IMR-90 (cell line): ENCODE data around the gene MINDY3. TPM values are rescaled to one million over a fixed set of nuclear protein-coding genes. Genes with fewer than 3 reads are reported as not detected.

Experiments used
- ATAC-seq: fragments of 200-7000 bp; cut with Tn5 transposase; 2 replicates; pipeline ENCODE4 v1.9.1; 2020; ENCODE audit warnings: low read depth, mild to moderate bottlenecking, moderate library complexity
- BruUV-seq: library from RNA; stranded (reverse); fragments of 400-500 nt; replicated peaks from 2 replicates; lab custom pipeline; 2021; lab: Mats Ljungman, UMichigan
- CTCF ChIA-PET: fragments of 300-600 bp; formaldehyde crosslinking; extraction: SDS; loops from one replicate; lab custom pipeline; 2021; ENCODE audit warnings: antibody characterized with exemption; lab: Yijun Ruan, JAX
- POLR2A ChIA-PET: fragments of 300-600 bp; sonication (Branson Sonifier 250); formaldehyde crosslinking; loops from one replicate; lab custom pipeline; 2022; ENCODE audit warnings: antibody characterized with exemption; ENCODE audit not compliant: unreplicated experiment; lab: Charles Lee
- DNase-seq: peaks from one replicate; pipeline ENCODE4 v3.0.0; 2013
- H2AFZ ChIP-seq: replicated peaks from 2 replicates; pipeline ENCODE3; 2013; ENCODE audit warnings: low read length, mild to moderate bottlenecking; ENCODE audit not compliant: poor library complexity
- H2AK5ac ChIP-seq: 2 replicates; pipeline ENCODE4 v1.6.1; 2013; ENCODE audit warnings: low read depth, low read length, inconsistent platforms
- H2AK9ac ChIP-seq: replicated peaks from 2 replicates; pipeline ENCODE3; 2013; ENCODE audit warnings: mild to moderate bottlenecking, low read depth, low read length, moderate library complexity; ENCODE audit not compliant: poor library complexity
- H2BK120ac ChIP-seq: 2 replicates; pipeline ENCODE4 v1.6.1; 2013; ENCODE audit warnings: low read depth, low read length, inconsistent platforms
- H2BK15ac ChIP-seq: 3 replicates; pipeline ENCODE4 v1.6.1; 2013; ENCODE audit warnings: low read depth, low read length, inconsistent platforms
- H2BK20ac ChIP-seq: 2 replicates; pipeline ENCODE4 v1.6.1; 2013; ENCODE audit warnings: low read depth, mild to moderate bottlenecking, inconsistent platforms, low read length, moderate library complexity
- H2BK5ac ChIP-seq: 2 replicates; pipeline ENCODE4 v1.6.1; 2013; ENCODE audit warnings: mild to moderate bottlenecking, low read depth, low read length, inconsistent platforms; ENCODE audit not compliant: poor library complexity, severe bottlenecking
- H3K14ac ChIP-seq: replicated peaks from 2 replicates; pipeline ENCODE4 v1.6.1; 2013; ENCODE audit warnings: low read depth, low read length, inconsistent platforms
- H3K18ac ChIP-seq: 2 replicates; pipeline ENCODE4 v1.6.1; 2013; ENCODE audit warnings: low read depth, low read length, control low read depth
- H3K23ac ChIP-seq: 2 replicates; pipeline ENCODE4 v1.6.1; 2013; ENCODE audit warnings: low read depth, low read length, inconsistent platforms
- H3K27ac ChIP-seq: 2 replicates; pipeline ENCODE4 v1.5.1; 2013; ENCODE audit warnings: mild to moderate bottlenecking, control low read depth, low read length; ENCODE audit not compliant: insufficient read depth
- H3K27me3 ChIP-seq: 2 replicates; pipeline ENCODE4 v1.6.1; 2013; ENCODE audit warnings: low read length; ENCODE audit not compliant: control insufficient read depth, insufficient read depth
- H3K36me3 ChIP-seq: 2 replicates; pipeline ENCODE4 v1.6.1; 2013; ENCODE audit warnings: low read length, mixed read lengths; ENCODE audit not compliant: control insufficient read depth, insufficient read depth
- H3K4ac ChIP-seq: 2 replicates; pipeline ENCODE4 v1.6.1; 2013; ENCODE audit warnings: low read depth, low read length, inconsistent platforms
- H3K4me1 ChIP-seq: 2 replicates; pipeline ENCODE4 v1.6.1; 2013; ENCODE audit warnings: low read length, mixed read lengths; ENCODE audit not compliant: control insufficient read depth, insufficient read depth
- H3K4me2 ChIP-seq: 2 replicates; pipeline ENCODE4 v1.6.1; 2013; ENCODE audit warnings: low read depth, mild to moderate bottlenecking, control low read depth, low read length, moderate library complexity
- H3K4me3 ChIP-seq: 2 replicates; pipeline ENCODE4 v1.5.1; 2013; ENCODE audit warnings: low read depth, mild to moderate bottlenecking, control low read depth, low read length, moderate library complexity; ENCODE audit not compliant: insufficient read depth
- H3K56ac ChIP-seq: 2 replicates; pipeline ENCODE4 v1.6.1; 2013; ENCODE audit warnings: low read length, inconsistent platforms; ENCODE audit not compliant: insufficient read depth; ENCODE audit errors: extremely low read depth
- H3K79me1 ChIP-seq, 2 experiments: 2 replicates each; pipeline ENCODE4 v1.6.1; 2013; ENCODE audit warnings: low read length in 2 of 2, inconsistent platforms in 1 of 2, low read depth in 1 of 2
- H3K9ac ChIP-seq: 2 replicates; pipeline ENCODE4 v1.6.1; 2013; ENCODE audit warnings: low read depth, low read length, control low read depth
- H3K9me1 ChIP-seq: 2 replicates; pipeline ENCODE4 v1.6.1; 2013; ENCODE audit warnings: low read length, inconsistent platforms; ENCODE audit not compliant: insufficient read depth
- H3K9me3 ChIP-seq: 2 replicates; pipeline ENCODE4 v1.6.1; 2013; ENCODE audit warnings: low read length; ENCODE audit not compliant: control insufficient read depth, insufficient read depth
- H4K20me1 ChIP-seq: 2 replicates; pipeline ENCODE4 v1.6.1; 2013; ENCODE audit warnings: low read length, inconsistent platforms; ENCODE audit not compliant: insufficient read depth
- H4K5ac ChIP-seq: 2 replicates; pipeline ENCODE4 v1.6.1; 2013; ENCODE audit warnings: mild to moderate bottlenecking, low read depth, low read length, control low read depth
- H4K8ac ChIP-seq, 2 experiments: 2 replicates each; pipeline ENCODE4 v1.6.1; 2013; ENCODE audit warnings: low read depth in 2 of 2, low read length in 2 of 2, control low read depth in 1 of 2, inconsistent platforms in 1 of 2
- H4K91ac ChIP-seq: 2 replicates; pipeline ENCODE4 v1.6.1; 2013; ENCODE audit warnings: low read depth, low read length, inconsistent platforms; ENCODE audit not compliant: insufficient read depth
- BHLHE40 ChIP-seq: fragments of 150-350 bp; IDR thresholded peaks from 2 replicates; pipeline ENCODE4 v1.6.1; 2016; ENCODE audit warnings: mild to moderate bottlenecking, low read depth, low read length
- CEBPB ChIP-seq: IDR thresholded peaks from 2 replicates; pipeline ENCODE4 v1.6.1; 2012; ENCODE audit warnings: low read depth, low read length, improper control_type of control experiment
- FOS ChIP-seq: fragments of 150-350 bp; IDR thresholded peaks from 2 replicates; pipeline ENCODE4 v1.6.1; 2016; ENCODE audit warnings: low read depth, low read length
- MAFK ChIP-seq: IDR thresholded peaks from 2 replicates; pipeline ENCODE4 v1.6.1; 2012; ENCODE audit warnings: low read depth, low read length, improper control_type of control experiment
- NFE2L2 ChIP-seq: fragments of 150-350 bp; IDR thresholded peaks from 2 replicates; pipeline ENCODE4 v1.6.1; 2016; ENCODE audit warnings: low read depth, mild to moderate bottlenecking, low read length
- POLR2A ChIP-seq: IDR thresholded peaks from 2 replicates; pipeline ENCODE4 v1.6.1; 2012; ENCODE audit warnings: mild to moderate bottlenecking, low read depth, low read length
- RAD21 ChIP-seq: IDR thresholded peaks from 2 replicates; pipeline ENCODE4 v1.6.1; 2012; ENCODE audit warnings: low read length, improper control_type of control experiment
- RCOR1 ChIP-seq: IDR thresholded peaks from 2 replicates; pipeline ENCODE4 v1.6.1; 2012; ENCODE audit warnings: mild to moderate bottlenecking, low read length, improper control_type of control experiment; ENCODE audit not compliant: insufficient replicate concordance
- RFX5 ChIP-seq: IDR thresholded peaks from 2 replicates; pipeline ENCODE4 v1.8.0; 2012; ENCODE audit warnings: low read depth, mild to moderate bottlenecking, low read length, moderate library complexity
- SMC3 ChIP-seq: fragments of 150-350 bp; IDR thresholded peaks from 2 replicates; pipeline ENCODE4 v1.6.1; 2016; ENCODE audit warnings: low read depth, mild to moderate bottlenecking, antibody characterized with exemption, low read length, moderate library complexity
- WGBS, 2 experiments: methylation state at CpG; one replicate each; pipeline versions ENCODE4 v1.1.5 to v1.1.7; 2013; ENCODE audit warnings: missing lambda C conversion rate in 2 of 2; ENCODE audit not compliant: insufficient read length in 1 of 2; ENCODE audit errors: extremely low coverage in 2 of 2; 5-methylcytosine and 5-hydroxymethylcytosine counted together
- dilution Hi-C: fragments of 300-500 bp; cut with HindIII; formaldehyde crosslinking; loops from one replicate; pipeline ENCODE4 v1.14.3; 2018; ENCODE audit warnings: low sequenced_read_pairs; ENCODE audit not compliant: unreplicated experiment
- in situ Hi-C: fragments of 300-500 bp; cut with MboI; formaldehyde crosslinking; loops from 3 replicates; pipeline ENCODE4 v1.14.3; 2019; ENCODE audit warnings: low sequenced_read_pairs, inconsistent platforms, mixed read lengths
- intact Hi-C: fragments of 100-400 bp; cut with micrococcal nuclease; formaldehyde crosslinking; loops from 2 replicates; pipeline ENCODE4 v1.10.0; 2022
- polyA plus RNA-seq, 3 experiments: library from polyadenylated mRNA; depleted of rRNA; stranded (reverse); fragments of >200 nt; gene quantifications; 2 replicates each; pipeline ENCODE4 v1.2.3, GENCODE V29; 2012; ENCODE audit warnings: low replicate concordance in 1 of 3
- total RNA-seq: library from RNA; depleted of rRNA; stranded (reverse); fragments of >200 nt; gene quantifications from 2 replicates; pipeline ENCODE4 v1.2.3, GENCODE V29; 2012

The MINDY3 gene
- total and polyA plus RNA-seq, 2 of the 4 experiments (the other 2 are of a cell fraction), result 13.9 to 14.5 TPM

DNA sequence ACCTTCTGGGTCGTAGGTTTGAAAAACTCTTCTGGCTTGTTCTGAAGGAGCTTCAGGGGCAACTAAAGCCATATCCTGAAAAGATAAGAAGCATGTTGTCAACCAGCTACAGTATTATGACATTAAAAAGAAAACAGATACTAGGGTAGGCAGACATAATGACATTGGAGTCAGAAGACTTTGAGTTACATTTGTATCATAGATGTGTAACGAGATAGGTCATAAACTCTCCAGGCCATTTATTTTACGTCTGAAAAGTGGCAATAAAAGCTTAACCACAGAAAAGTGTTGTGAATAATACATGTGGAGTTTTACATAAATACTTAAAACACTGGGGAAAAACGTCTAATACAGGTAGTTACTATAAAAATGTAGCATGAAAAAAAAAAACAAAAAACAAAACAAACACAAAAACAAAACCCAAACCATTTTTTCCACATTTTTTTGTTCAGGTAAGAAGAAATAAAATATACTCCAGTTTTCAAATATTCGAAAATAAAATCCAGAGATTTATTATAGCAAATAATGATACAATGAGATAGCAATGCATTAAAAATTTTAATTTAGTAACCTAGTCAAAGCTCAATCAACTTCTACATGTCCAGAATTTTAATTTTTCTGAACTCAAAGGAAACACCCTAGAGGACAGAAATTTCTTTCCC, 64.1 kb downstream of the MINDY3 start:
- H3K56ac ChIP-seq, result no peak overlapping the region
- DNase-seq (no peak), ATAC-seq (no peak)
- no peak overlapping the region for H3K9ac ChIP-seq
- H4K91ac ChIP-seq, result no peak overlapping the region
- H3K18ac ChIP-seq, result no peak overlapping the region
- TF ChIP-seq RFX5, result no peak
- no peak for TF ChIP-seq CEBPB
- no peak for TF ChIP-seq POLR2A
- no peak for TF ChIP-seq SMC3
- no peak for TF ChIP-seq RAD21
- TF ChIP-seq RCOR1, result no peak
- TF ChIP-seq NFE2L2, result no peak
- no peak for TF ChIP-seq BHLHE40
- no peak for TF ChIP-seq FOS
- no peak for TF ChIP-seq MAFK
- intact Hi-C loops (no loop called here), dilution Hi-C loops (no loop called here), in situ Hi-C loops (no loop called here)
- H2AK5ac ChIP-seq, result no peak overlapping the region
- no peaks in the 10 kb centered on the region for H4K20me1 ChIP-seq
- no peak overlapping the region for H3K4me2 ChIP-seq
- peaks cover 0 to 7% of the 10 kb centered on the region in 2 experiments; a peak in 1 of 4 replicates for H3K79me1 ChIP-seq
- H3K9me3 ChIP-seq, result no peaks in the 10 kb centered on the region
- H3K4ac ChIP-seq, result no peak overlapping the region
- no peak overlapping the region for H2BK20ac ChIP-seq
- H2AFZ ChIP-seq, result no peak overlapping the region
- no peak overlapping the region for H2AK9ac ChIP-seq
- no peaks in the 10 kb centered on the region for H3K9me1 ChIP-seq
- H2BK120ac ChIP-seq, result no peak overlapping the region
- no peaks in the 10 kb centered on the region for H3K27me3 ChIP-seq
- peaks cover 3% of the 10 kb centered on the region; the same call in 1 of the 2 replicates for H3K36me3 ChIP-seq
- BruUV-seq, result no TSS peak
- no peak overlapping the region for H2BK5ac ChIP-seq
- POLR2A ChIA-PET, result no interaction called here
- H2BK15ac ChIP-seq, result no peak overlapping the region
- H3K14ac ChIP-seq, result no peak overlapping the region
- H4K8ac ChIP-seq, result no peak overlapping the region
- no peak overlapping the region for H3K27ac ChIP-seq
- CTCF ChIA-PET, result interaction anchor here (0.6 kb wide), 1 partner anchor 368 kb away, joined by 3 read pairs; no protein-coding TSS in a partner anchor
- no CpG with 5 or more reads among the region's 5 CpGs for WGBS, 2 experiments
- H3K4me3 ChIP-seq, result no peak overlapping the region
- H3K4me1 ChIP-seq, result peaks cover 4% of the 10 kb centered on the region; the same call in 1 of the 2 replicates
- no peak overlapping the region for H4K5ac ChIP-seq
- H3K23ac ChIP-seq, result no peak overlapping the region
